Motor neuron (in vitro differentiated cells): ENCODE data around the gene RGS10. TPM values are rescaled to one million over a fixed set of nuclear protein-coding genes. Genes with fewer than 3 reads are reported as not detected.

Experiments used
- ATAC-seq, 8 experiments: fragments of 200-7000 bp; cut with Tn5 transposase; replicated peaks in 6 of 8; 2 replicates each; pipeline ENCODE4 v1.8.0; 2021; ENCODE audit warnings: mild to moderate bottlenecking in 8 of 8, moderate library complexity in 8 of 8
- H3K27ac ChIP-seq, 2 donors: fragments of 250-450 bp; sonication (Bioruptor Pico); 2 replicates each; pipeline ENCODE4 v1.9.0; 2021; ENCODE audit warnings: antibody characterized with exemption in 2 of 2, mild to moderate bottlenecking in 2 of 2, moderate library complexity in 1 of 2
- H3K4me1 ChIP-seq, 2 donors: fragments of 250-450 bp; sonication (Bioruptor Pico); replicated peaks in 1 of 2; 2 replicates each; pipeline ENCODE4 v1.6.1; 2021; ENCODE audit warnings: antibody characterized with exemption in 2 of 2, mild to moderate bottlenecking in 2 of 2, moderate library complexity in 1 of 2
- H3K4me3 ChIP-seq, 5 donors: fragments of 250-450 bp; sonication (Bioruptor Pico); 2 replicates each; pipeline ENCODE4 v1.9.0; 2021; ENCODE audit warnings: antibody characterized with exemption in 5 of 5, mild to moderate bottlenecking in 5 of 5, moderate library complexity in 4 of 5
- WGBS, 10 experiments: fragments of 450-650 bp; shearing (Covaris generic); methylation state at CpG; one replicate each; pipeline ENCODE4 v1.0.0; 2022; 5-methylcytosine and 5-hydroxymethylcytosine counted together
- in situ Hi-C, 9 experiments: fragments of 400-800 bp; cut with MboI; loops; one replicate each; pipeline ENCODE4 v1.15.0; 2021; ENCODE audit warnings: low sequenced_read_pairs in 9 of 9, low pct_unique_long_range_greater_than_20kb in 2 of 9; ENCODE audit not compliant: unreplicated experiment in 9 of 9
- total RNA-seq, 8 experiments: library from RNA; unstranded; fragments of 300-600 nt; gene quantifications; 2 replicates each; pipeline versions ENCODE4 v1.2.3 to v1.2.4, GENCODE V29; 2022

The RGS10 gene
- total RNA-seq, 8 experiments from 2014 or later, result 0.38 to 16.2 (median 5.4) TPM

DNA sequence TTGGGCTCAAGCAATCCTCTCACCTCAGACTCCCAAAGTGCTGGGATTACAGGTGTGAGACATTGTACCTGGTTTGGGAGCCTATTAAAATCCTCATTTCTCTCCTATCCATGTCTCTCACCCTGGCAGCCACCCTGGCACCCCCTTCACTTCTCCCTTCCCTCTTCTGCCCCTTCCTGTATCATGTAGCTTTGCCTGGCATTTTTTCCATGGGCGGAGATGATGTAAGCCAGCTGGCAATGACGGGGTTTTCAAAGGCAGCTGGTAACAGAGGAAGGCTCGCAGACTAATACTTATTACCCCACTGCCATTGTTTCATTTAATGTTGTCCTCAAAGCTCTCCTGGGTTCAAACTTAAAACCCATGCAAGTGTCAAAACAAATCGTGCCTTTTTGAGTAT is 61.9 kb downstream of the RGS10 start:
- in situ Hi-C loops, result no loop called here
- peaks cover 0 to 4% of the 10 kb centered on the region in 2 donors for H3K4me1 ChIP-seq
- H3K4me3 ChIP-seq, result no peak overlapping the region
- H3K27ac ChIP-seq, result no peak overlapping the region
- 0 to 97% (median 76%) methylated on average over 2 to 4 of the region's 4 CpGs; no CpG with 5 or more reads in 2 of the 10 experiments for WGBS, 10 experiments
- ATAC-seq, result no peak

- in situ Hi-C loops, result no loop called here
- H3K4me1 ChIP-seq, result peaks cover 0 to 4% of the 10 kb centered on the region in 2 donors
- H3K27ac ChIP-seq, result no peak overlapping the region
- 0 to 64% (median 30%) methylated on average over 1 to 8 of the region's 8 CpGs; no CpG with 5 or more reads in 1 of the 10 experiments for WGBS, 10 experiments
- H3K4me3 ChIP-seq, result no peak overlapping the region
- no peak for ATAC-seq
Measured at GRCh38 chr10:119479532-119479931, 63.0 kb downstream of the RGS10 start.

- peak in 1 of 8 experiments; percentile 58 for ATAC-seq
- in situ Hi-C loops, result no loop called here
- no peak overlapping the region for H3K4me3 ChIP-seq
- H3K27ac ChIP-seq, result no peak overlapping the region
- 0 to 77% (median 24%) methylated on average over 1 to 6 of the region's 6 CpGs; no CpG with 5 or more reads in 2 of the 10 experiments for WGBS, 10 experiments
- peaks cover 0 to 4% of the 10 kb centered on the region in 2 donors for H3K4me1 ChIP-seq
Measured at GRCh38 chr10:119478811-119479341, 63.6 kb downstream of the RGS10 start.

- whole genome bisulfite sequencing, 10 experiments, result 36 to 100% (median 62%) methylated on average over 1 to 7 of the region's 8 CpGs; no CpG with 5 or more reads in 2 of the 10 experiments
- Histone ChIP-seq H3K27ac (no peak overlapping the region), H3K4me3 (no peak overlapping the region), H3K4me1 (peaks cover 0 to 4% of the 10 kb centered on the region in 2 donors)
- ATAC-seq, result no peak
- in situ Hi-C loops, result no loop called here
Measured at GRCh38 chr10:119478111-119478802, 64.3 kb downstream of the RGS10 start.

DNA sequence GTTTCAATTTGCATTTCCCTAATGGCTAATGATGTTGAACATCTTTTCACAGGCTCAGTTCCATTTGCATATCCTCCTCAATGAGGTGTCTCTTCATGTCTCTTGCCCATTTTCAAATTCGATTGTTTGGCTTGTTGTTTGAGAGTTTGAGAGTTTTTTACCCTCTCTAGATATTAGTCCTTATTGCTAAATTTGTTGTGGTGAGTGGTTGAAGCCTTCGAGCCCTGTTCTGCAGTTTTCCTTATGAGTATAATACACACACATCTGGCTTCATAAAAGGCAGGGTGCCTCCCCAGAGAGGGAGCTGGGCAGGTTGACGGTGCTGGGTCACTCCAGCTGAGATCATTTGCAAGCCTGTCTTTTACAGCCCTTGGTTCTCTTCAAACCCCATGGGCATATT is 65.1 kb downstream of the RGS10 start:
- peak in 2 of 8 experiments; percentile 23 to 26 for ATAC-seq
- H3K4me3 ChIP-seq, result no peak overlapping the region
- WGBS, 10 experiments, result 0 to 71% (median 44%) methylated on average over 1 to 2 of the region's 3 CpGs; no CpG with 5 or more reads in 2 of the 10 experiments
- no peak overlapping the region for H3K27ac ChIP-seq
- in situ Hi-C loops, result no loop called here
- H3K4me1 ChIP-seq, result peaks cover 0 to 4% of the 10 kb centered on the region in 2 donors

- Histone ChIP-seq H3K4me1 (peaks cover 0 to 4% of the 10 kb centered on the region in 2 donors), H3K27ac (no peak overlapping the region), H3K4me3 (no peak overlapping the region)
- in situ Hi-C loops, result no loop called here
- no peak for ATAC-seq
- WGBS, 10 experiments, result 40 to 100% (median 74%) methylated on average over 1 to 9 of the region's 10 CpGs; no CpG with 5 or more reads in 2 of the 10 experiments
Measured at GRCh38 chr10:119474606-119475005, 67.9 kb downstream of the RGS10 start.

DNA sequence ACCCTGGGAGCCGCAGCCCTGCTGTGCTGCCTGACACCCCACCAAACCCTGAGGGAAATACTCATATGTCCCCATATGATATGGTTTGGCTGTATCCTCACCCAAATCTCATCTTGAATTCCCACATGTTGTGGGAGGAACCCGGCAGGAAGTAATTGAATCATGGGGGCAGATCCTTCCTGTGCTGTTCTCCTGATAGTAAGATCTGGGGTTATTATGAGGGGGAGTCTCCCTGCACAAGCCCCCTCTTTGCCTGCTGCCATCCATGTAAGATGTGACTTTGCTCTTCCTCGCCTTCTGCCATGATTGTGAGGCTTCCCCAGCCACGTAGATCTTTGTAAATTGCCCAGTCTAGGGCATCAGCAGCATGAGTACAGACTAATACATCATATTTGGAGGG is 68.7 kb downstream of the RGS10 start:
- in situ Hi-C loops, result no loop called here
- WGBS, 10 experiments, result 24 to 100% (median 70%) methylated on average over 1 to 3 of the region's 4 CpGs; no CpG with 5 or more reads in 4 of the 10 experiments
- no peak for ATAC-seq
- H3K4me1 ChIP-seq, result peaks cover 0 to 4% of the 10 kb centered on the region in 2 donors
- no peak overlapping the region for H3K27ac ChIP-seq
- no peak overlapping the region for H3K4me3 ChIP-seq

DNA sequence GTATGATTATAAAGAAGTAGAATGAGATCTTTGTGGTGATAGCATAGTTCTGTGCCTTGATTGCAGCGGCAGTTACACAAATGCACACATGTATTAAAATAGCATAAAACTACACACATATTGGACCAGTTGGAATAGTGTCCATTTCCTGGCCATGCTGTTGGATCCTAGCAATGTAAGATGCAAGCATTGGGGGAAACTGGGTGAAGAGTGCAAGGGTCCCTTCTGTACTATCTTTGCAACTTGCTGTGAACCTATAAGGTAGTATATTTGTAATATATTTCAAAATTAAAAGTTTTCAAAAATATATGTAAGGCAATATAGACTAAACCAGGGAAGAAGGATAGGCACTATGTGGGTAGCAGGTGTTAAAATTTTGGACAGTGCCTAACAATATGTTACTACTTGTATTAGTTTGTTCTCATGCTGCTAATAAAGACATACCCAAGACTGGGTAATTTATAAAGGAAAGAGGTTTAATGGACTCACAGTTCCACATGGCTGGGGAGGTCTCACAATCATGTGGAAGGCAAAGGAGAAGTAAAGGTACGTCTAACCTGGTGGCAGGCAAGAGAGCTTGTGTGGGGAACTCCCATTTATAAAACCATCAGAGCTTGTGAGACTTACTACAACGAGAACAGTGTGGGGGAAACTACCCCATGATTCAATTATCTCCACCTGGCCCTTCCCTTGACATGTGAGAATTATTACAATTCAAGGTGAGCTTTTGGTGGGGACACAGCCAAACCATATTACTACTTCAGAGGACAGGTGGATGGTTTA is 71.4 kb downstream of the RGS10 start:
- no peak for ATAC-seq
- H3K27ac ChIP-seq, result no peak overlapping the region
- H3K4me1 ChIP-seq, result no peaks in the 10 kb centered on the region
- in situ Hi-C loops, result no loop called here
- 0 to 83% (median 43%) methylated on average over 1 to 2 of the region's 3 CpGs for WGBS, 10 experiments
- H3K4me3 ChIP-seq, result no peak overlapping the region

- H3K27ac ChIP-seq, result no peak overlapping the region
- 57 to 97% (median 78%) methylated on average over 3 to 6 of the region's 7 CpGs; no CpG with 5 or more reads in 3 of the 10 experiments for WGBS, 10 experiments
- H3K4me3 ChIP-seq, result no peak overlapping the region
- no peaks in the 10 kb centered on the region for H3K4me1 ChIP-seq
- in situ Hi-C loops, result no loop called here
- ATAC-seq, result no peak
Measured at GRCh38 chr10:119469846-119470245, 72.7 kb downstream of the RGS10 start.

DNA sequence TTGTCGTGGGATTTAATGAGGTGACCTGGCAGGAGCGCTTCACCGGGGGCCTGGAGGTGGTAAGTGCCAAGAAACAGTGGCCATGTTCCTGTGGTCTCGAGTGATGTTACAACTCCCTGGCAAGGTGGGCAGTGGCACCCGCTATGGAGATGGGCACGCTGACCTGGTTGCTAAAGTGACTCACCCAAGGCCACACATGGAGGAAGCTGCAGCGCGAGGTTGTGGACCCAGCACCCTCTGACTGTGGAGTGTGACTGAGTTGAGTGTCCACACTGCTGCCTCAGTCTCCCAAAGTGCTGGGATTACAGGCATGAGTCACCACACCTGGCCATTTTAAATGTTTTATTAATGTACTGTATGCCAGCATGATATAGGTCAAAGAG is 73.2 kb downstream of the RGS10 start:
- Histone ChIP-seq H3K4me3 (no peak overlapping the region), H3K4me1 (no peaks in the 10 kb centered on the region), H3K27ac (no peak overlapping the region)
- WGBS, 10 experiments, result 80 to 100% (median 93%) methylated on average over 1 to 3 of the region's 8 CpGs; no CpG with 5 or more reads in 5 of the 10 experiments
- no peak for ATAC-seq
- in situ Hi-C loops, result no loop called here

GRCh38 chr10:119468542-119469324 is 73.8 kb downstream of the RGS10 start:
- Histone ChIP-seq H3K4me3 (no peak overlapping the region), H3K4me1 (no peaks in the 10 kb centered on the region), H3K27ac (no peak overlapping the region)
- no peak for ATAC-seq
- in situ Hi-C loops, result no loop called here
- WGBS, 10 experiments, result 80 to 85% (median 83%) methylated on average over 1 to 4 of the region's 13 CpGs; no CpG with 5 or more reads in 7 of the 10 experiments

DNA sequence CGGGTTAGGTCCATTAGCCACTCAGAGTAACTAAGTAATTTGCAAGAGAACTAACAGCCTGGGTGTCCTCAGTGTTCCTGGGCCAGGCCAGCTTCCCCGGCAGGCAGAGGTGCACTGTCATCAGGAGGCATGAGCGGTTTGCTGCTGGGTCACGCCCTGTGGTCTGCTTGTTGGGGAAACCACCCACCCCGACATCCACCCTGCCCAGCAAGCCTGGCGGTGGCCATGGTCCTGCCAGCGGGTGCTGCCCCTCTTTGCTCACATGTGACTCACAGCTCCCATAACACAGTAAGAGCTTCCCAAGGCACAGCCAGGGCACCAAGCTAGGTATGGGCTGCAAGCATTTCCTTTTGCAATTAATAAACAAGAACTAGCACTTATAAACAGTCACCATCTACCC is 75.9 kb downstream of the RGS10 start:
- Histone ChIP-seq H3K4me1 (no peaks in the 10 kb centered on the region), H3K27ac (no peak overlapping the region), H3K4me3 (no peak overlapping the region)
- in situ Hi-C loops, result no loop called here
- 45 to 84% (median 68%) methylated on average over 1 to 7 of the region's 7 CpGs; no CpG with 5 or more reads in 4 of the 10 experiments for WGBS, 10 experiments
- ATAC-seq, result peak in 2 of 8 experiments; percentile 64 to 91
